T47D (cell line): ENCODE data around the gene OMD.
A peak's percentile ranks its signal among the peaks of the same experiment; 100 is the strongest.

Experiments
- DNase-seq, 2 experiments: peaks; one replicate each; pipeline versions ENCODE4 v3.0.0 to v3.0.0-alpha.2; 2011 to 2012; ENCODE audit warnings: low read depth in 1 of 2, low spot score in 1 of 2
- JUND ChIP-seq: IDR thresholded peaks from 2 replicates; pipeline ENCODE4 v1.6.1; 2012; ENCODE audit warnings: low read depth
- in situ Hi-C: cut with HindIII; loops from 2 replicates; pipeline ENCODE4 v1.10.0; 2016; ENCODE audit warnings: low sequenced_read_pairs, low pct_unique_long_range_greater_than_20kb

Gene OMD

GRCh38 chr9:92424340-92424739, at the start of gene OMD:
TSS of gene OMD (minus strand) at chr9:92424471. CDS start at chr9:92417558, 6,913 bp downstream.
- TF ChIP-seq JUND, result no peak
- in situ Hi-C loops, result no loop called here
- DNase-seq, result no peak

DNA sequence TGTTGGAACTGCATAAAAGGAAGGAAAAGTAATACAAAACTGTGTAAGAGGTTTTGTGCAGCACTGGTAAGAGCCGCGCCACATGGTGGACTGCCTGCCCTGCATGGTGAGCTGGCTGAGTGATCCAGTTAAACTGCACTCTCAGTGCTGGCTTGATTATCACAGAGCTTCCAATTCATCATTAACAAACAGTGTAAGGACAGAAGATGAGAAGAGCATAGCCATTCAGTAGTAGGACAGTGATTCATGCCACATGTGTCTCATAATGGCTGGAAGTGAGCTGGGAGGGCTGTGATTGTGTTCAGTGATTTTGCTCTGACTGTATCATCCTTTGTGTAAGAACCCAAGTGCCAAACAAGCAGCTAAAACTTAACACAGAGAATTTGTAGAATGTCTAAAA, 43.9 kb upstream of the OMD start:
- no peak for TF ChIP-seq JUND
- no peak for DNase-seq
- in situ Hi-C loops, result no loop called here

GRCh38 chr9:92467511-92467910, 43.2 kb upstream of the OMD start:
- no peak for DNase-seq
- no peak for TF ChIP-seq JUND
- in situ Hi-C loops, result no loop called here

DNA sequence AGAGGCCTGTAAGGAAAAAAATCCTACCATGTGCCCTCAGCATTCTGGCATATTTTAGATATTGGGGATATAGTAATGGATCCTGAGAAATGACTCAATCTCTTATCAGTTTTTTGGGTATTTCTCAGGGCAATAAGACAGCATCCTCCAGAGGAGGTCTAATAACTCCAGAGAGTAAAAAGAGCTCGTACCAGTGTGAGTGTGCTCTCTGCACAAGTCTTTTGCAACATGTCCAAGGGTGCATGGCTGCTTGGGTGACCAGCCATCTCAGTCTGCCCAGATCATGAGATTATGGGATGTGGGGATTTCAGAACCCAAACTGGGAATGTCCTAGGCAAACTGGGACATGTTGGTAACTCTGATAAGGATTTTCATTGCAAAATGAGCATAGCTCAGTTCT, 42.8 kb upstream of the OMD start:
- no peak for TF ChIP-seq JUND
- DNase-seq, result no peak
- in situ Hi-C loops, result no loop called here

GRCh38 chr9:92463984-92464383, 39.7 kb upstream of the OMD start:
- DNase-seq, result no peak
- TF ChIP-seq JUND, result no peak
- in situ Hi-C loops, result no loop called here

DNA sequence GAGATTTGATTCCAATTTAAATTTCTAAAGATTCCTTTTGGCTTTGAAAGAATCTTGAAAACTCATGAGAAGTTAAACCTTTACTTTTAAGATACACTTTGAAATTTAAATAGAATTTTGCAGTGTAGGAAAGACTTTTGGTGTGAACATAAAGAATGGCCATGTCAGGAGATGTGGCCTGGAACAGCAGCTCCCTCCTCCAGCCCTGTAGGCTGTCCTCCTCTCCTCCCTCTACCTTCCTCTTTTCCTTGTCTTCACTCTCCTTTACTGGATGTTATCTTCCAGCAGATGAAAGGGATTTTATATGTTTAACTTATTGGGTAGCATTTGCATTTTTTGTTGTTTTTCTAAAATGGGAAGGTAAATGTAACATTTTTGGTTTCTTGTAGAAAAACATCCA, 39.1 kb upstream of the OMD start:
- in situ Hi-C loops, result no loop called here
- no peak for TF ChIP-seq JUND
- DNase-seq, result no peak

DNA sequence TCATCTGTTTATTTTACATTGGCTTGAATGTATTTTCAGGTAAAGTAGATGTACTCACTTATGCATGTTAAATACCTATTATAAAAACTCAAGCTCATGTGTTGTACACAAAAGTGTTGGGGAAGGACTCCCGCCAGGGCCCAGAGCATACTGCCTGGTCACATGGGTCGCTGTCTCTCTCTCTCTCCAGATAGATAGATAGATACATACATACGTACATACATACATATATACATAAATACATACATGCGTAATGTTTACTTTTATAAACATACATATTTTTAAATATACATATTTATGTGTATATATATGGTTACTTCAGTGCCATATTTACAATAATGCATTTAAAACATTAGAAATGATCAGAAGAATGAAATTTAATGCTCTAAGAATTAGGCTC, 33.3 kb upstream of the OMD start:
- in situ Hi-C loops, result no loop called here
- TF ChIP-seq JUND, result no peak
- no peak for DNase-seq

GRCh38 chr9:92455217-92455616, 30.9 kb upstream of the OMD start:
- peak in 1 of 2 experiments; percentile 33 for DNase-seq
- TF ChIP-seq JUND, result no peak
- in situ Hi-C loops, result no loop called here

GRCh38 chr9:92446536-92446935, 22.3 kb upstream of the OMD start:
- DNase-seq, result no peak
- TF ChIP-seq JUND, result no peak
- in situ Hi-C loops, result no loop called here

GRCh38 chr9:92444841-92445240, 20.6 kb upstream of the OMD start:
- DNase-seq, result no peak
- no peak for TF ChIP-seq JUND
- in situ Hi-C loops, result no loop called here

- in situ Hi-C loops, result no loop called here
- no peak for DNase-seq
- TF ChIP-seq JUND, result no peak
Observed at GRCh38 chr9:92440751-92441046, 16.4 kb upstream of the OMD start.

GRCh38 chr9:92439921-92440750, 15.9 kb upstream of the OMD start:
- in situ Hi-C loops, result no loop called here
- no peak for DNase-seq
- no peak for TF ChIP-seq JUND

DNA sequence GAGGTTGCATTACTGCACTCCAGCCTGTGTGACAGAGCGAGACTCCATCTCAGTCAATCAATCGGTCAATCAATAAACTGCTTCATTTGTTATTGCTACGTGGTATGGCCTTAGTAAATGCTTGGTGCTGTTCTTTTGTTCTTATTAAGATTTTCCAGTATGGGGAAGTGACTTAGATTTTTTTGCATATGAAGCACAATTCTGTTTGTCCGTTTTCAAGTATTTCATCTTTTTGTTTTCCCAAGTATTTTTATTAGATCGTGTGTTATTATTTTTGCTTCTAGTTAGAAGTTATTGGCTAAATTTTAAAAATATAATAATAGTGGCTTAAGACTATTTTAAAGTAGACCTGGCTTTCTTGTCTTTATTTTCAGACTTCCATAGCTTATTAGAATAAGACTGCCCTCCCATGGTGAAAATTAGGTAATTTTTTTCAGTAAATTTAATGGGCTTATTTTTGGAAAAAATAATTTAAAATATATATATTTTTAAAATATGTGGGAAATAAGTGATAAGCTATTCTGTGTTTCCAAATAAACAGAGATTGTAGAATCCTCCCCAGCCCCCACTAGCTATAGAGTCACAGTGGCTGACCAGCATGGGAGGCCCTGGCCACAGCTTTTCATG, 14.7 kb upstream of the OMD start:
- no peak for TF ChIP-seq JUND
- in situ Hi-C loops, result no loop called here
- DNase-seq, result peak in 1 of 2 experiments; percentile 12

DNA sequence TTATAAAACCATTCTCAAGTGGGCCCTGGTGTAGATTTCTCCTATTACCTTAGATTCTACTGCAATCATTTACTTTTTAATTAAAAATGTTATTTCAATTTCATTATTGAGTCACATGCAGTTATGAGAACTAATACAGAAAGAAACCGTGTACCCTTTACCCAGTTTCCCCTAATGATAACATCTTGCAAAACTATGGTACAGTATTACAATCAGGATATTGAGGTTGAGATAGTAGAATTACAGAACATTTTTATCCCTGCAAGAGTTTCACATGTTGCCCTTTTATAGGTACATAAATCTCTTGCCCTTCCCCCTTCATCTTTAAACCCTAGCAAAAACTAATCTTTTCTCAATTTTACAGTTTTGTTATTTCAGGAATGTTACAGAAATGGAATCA, 11.0 kb upstream of the OMD start:
- in situ Hi-C loops, result no loop called here
- no peak for TF ChIP-seq JUND

More for the DNA sequence above, 11.0 kb upstream of the OMD start:
- DNase-seq, result no peak
